HepG2 (cell line): ENCODE results near the gene ATP5F1E.

Experiments used
- CTCF ChIP-seq: sonication (generic); formaldehyde crosslinking; IDR thresholded peaks from 2 replicates; pipeline ENCODE4 v1.5.0; 2020; ENCODE audit warnings: mild to moderate bottlenecking, missing genetic modification reagents, moderate library complexity
- FOXM1 ChIP-seq: sonication (generic); formaldehyde crosslinking; IDR thresholded peaks from 2 replicates; pipeline ENCODE4 v1.5.0; 2020; ENCODE audit warnings: missing genetic modification reagents
- GATAD1 ChIP-seq: IDR thresholded peaks from 2 replicates; pipeline ENCODE4 v1.6.1; 2016; ENCODE audit warnings: missing genetic modification reagents, missing compliant biosample characterization
- HDAC6 ChIP-seq: fragments of 200-600 bp; sonication (generic); IDR thresholded peaks from 2 replicates; pipeline ENCODE4 v1.7.0; 2017; ENCODE audit warnings: mild to moderate bottlenecking, antibody characterized with exemption, low read length, low read depth
- MTA1 ChIP-seq: sonication (generic); formaldehyde crosslinking; IDR thresholded peaks from 2 replicates; pipeline ENCODE4 v1.4.0; 2020; ENCODE audit warnings: missing genetic modification reagents, mild to moderate bottlenecking, borderline replicate concordance
- NCOA1 ChIP-seq: sonication (generic); formaldehyde crosslinking; IDR thresholded peaks from 2 replicates; pipeline ENCODE4 v1.9.0; 2021; ENCODE audit warnings: missing genetic modification reagents
- SETDB1 ChIP-seq: sonication (generic); formaldehyde crosslinking; IDR thresholded peaks from 2 replicates; pipeline ENCODE4 v1.5.1; 2020; ENCODE audit warnings: missing genetic modification reagents, mild to moderate bottlenecking, borderline replicate concordance
- TAF1 ChIP-seq: sonication (generic); formaldehyde crosslinking; IDR thresholded peaks from 2 replicates; pipeline ENCODE4 v1.4.0; 2020; ENCODE audit warnings: missing genetic modification reagents
- TBL1XR1 ChIP-seq: fragments of 150-350 bp; IDR thresholded peaks from 2 replicates; pipeline ENCODE4 v1.6.1; 2014; ENCODE audit warnings: borderline replicate concordance, low read length; ENCODE audit not compliant: partially characterized antibody
- ZFX ChIP-seq: sonication (generic); formaldehyde crosslinking; IDR thresholded peaks from 2 replicates; pipeline ENCODE4 v1.4.0; 2020; ENCODE audit warnings: mild to moderate bottlenecking, low read depth, missing genetic modification reagents, moderate library complexity
- ZNF124 ChIP-seq: sonication (generic); formaldehyde crosslinking; IDR thresholded peaks from 2 replicates; pipeline ENCODE4 v1.4.0; 2020; ENCODE audit warnings: missing genetic modification reagents
- ZNF235 ChIP-seq: sonication (generic); formaldehyde crosslinking; IDR thresholded peaks from 2 replicates; pipeline ENCODE4 v1.8.1; 2023; ENCODE audit warnings: mild to moderate bottlenecking, missing genetic modification reagents, borderline replicate concordance
- ZNF616 ChIP-seq: sonication (generic); formaldehyde crosslinking; IDR thresholded peaks from 2 replicates; pipeline ENCODE4 v1.5.0; 2020; ENCODE audit warnings: low read depth, mild to moderate bottlenecking, missing genetic modification reagents

- TF ChIP-seq NCOA1 (no peak), TAF1 (CRISPR knock-in tag) (no peak), ZNF235 (CRISPR knock-in tag) (no peak), ZFX (CRISPR knock-in tag) (no peak), ZNF124 (CRISPR knock-in tag) (no peak), MTA1 (CRISPR knock-in tag) (no peak), HDAC6 (no peak), ZNF616 (CRISPR knock-in tag) (no peak), CTCF (no peak), TBL1XR1 (no peak), GATAD1 (no peak), SETDB1 (CRISPR knock-in tag) (no peak), FOXM1 (CRISPR knock-in tag) (no peak)
Observed at GRCh38 chr20:59077705-59078104, 45.6 kb upstream of the ATP5F1E start.
